ENCODE data around the gene ATP5F1E. TPM values are rescaled to one million over a fixed set of nuclear protein-coding genes. Genes with fewer than 3 reads are reported as not detected.
"Not testable (repeated sequence)": the region's sequence is repeated elsewhere in the genome, so short reads cannot be mapped to it uniquely, and the experiment has no call there.

Gene ATP5F1E
- total RNA-seq, 2 donors from 2014 or later: 58.3 to 74.7 TPM

DNA sequence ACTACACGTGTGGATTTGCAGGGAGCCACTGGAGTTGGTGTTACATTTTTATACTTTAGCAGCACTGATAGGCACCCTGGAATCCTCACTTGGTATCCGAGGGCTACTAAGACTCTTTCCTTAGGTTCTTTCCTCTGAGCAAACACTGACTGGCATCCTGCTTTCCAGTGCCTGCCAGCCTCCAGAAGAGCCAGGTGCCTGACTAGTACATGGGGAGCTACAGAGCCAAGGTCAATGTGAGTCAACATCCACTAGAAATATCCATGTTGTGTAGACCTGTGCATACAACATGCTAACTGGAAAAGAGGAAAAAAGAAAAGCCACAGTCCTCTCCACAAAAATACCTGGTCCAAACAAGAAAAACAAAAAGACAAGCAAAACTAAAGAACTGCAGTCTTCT is 7.0 kb downstream of the ATP5F1E start:
- no peak for DNase-seq (ENCODE audit: low spot score)
- intact Hi-C loops (cut with DNase I): no loop called here

DNA sequence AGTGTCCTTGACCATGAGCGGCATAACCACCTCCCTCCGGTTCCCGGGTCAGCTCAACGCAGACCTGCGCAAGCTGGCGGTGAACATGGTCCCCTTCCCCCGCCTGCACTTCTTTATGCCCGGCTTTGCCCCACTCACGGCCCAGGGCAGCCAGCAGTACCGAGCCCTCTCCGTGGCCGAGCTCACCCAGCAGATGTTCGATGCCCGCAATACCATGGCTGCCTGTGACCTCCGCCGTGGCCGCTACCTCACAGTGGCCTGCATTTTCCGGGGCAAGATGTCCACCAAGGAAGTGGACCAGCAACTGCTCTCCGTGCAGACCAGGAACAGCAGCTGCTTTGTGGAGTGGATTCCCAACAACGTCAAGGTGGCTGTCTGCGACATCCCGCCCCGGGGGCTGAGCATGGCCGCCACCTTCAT is 8.0 kb downstream of the ATP5F1E start:
- intact Hi-C loops (cut with DNase I): no loop called here
- peak; percentile 73 for DNase-seq (ENCODE audit: low spot score)

DNA sequence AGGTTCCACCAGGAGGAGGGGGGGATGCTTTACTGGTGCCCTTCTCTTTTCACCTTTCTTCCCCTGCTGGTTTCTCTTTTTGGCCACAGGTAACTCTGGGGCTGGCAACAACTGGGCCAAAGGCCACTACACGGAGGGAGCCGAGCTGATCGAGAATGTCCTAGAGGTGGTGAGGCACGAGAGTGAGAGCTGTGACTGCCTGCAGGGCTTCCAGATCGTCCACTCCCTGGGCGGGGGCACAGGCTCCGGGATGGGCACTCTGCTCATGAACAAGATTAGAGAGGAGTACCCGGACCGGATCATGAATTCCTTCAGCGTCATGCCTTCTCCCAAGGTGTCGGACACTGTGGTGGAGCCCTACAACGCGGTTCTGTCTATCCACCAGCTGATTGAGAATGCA is 8.5 kb downstream of the ATP5F1E start:
- intact Hi-C loops (cut with DNase I): no loop called here
- DNase-seq (ENCODE audit: low spot score): no peak

DNA sequence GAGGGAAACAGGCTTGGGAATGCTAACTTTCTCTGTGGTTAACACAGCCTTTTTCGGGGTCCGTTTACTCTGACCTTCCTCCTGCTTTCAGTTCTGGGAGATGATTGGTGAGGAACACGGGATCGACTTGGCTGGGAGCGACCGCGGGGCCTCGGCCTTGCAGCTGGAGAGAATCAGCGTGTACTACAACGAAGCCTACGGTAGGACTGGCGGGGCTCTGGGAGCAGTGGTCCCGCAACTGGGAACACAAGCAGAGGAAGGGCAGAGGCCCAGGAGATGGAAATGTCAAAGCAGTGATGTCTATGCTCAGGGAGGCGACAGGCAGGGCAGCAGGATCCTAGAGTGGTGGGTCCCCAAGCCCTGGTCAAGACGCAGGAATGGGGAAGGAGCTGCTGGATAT is 9.4 kb downstream of the ATP5F1E start:
- peak; percentile 54 for DNase-seq (ENCODE audit: low spot score)
- intact Hi-C loops (cut with DNase I): no loop called here

DNA sequence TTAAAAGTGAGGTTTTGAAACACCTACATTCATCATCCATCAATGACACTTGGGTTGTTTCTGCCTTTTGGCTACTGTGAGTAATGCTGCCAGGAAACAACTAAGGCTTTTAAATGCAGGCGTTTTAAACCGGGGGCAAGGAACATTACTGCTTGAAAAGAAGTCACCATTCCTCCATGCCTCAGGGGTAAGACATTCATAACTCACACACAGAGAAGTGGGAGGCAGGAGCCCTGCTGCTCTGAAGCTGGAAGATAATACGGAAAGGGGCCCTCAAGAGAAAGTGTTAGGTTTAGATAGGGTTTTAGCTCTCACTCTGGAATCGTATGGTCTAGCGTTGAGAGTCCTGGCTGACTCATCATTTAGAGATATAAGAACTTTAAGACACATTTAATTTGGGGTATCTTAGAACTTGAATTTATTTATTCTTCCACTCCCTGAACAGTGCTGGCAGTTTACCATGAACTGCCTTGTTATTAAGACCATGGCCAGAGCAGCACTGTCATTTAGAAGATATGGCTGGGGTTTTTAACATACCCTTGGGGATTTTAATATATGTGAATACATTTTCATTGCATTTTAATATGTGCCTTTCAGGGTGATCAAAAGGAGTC is 11.1 kb downstream of the ATP5F1E start:
- no peak for DNase-seq (ENCODE audit: low spot score)
- intact Hi-C loops (cut with DNase I): no loop called here

DNA sequence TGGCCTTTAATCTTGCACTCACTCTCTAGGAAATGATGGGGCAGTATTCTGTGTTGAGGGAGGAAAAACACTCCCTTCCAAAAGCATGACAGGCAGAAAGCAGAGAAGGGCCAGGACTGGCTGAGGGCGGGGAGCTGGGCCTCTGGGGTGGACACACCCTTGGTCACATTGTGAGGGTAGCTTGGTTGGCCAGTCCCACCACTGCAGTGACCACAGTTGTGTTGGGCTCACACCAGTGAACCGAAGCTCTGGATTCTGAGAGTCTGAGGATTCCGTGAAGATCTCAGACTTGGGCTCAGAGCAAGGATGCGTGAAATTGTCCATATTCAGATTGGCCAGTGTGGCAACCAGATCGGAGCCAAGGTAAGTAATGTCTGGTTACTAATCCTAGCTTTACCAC is 12.9 kb downstream of the ATP5F1E start, which contains the start of gene TUBB1:
TSS of gene TUBB1 (plus strand) at position 213 of the 400 bp plus-strand sequence. CDS start at position 307, 94 bp downstream.
- intact Hi-C loops (cut with DNase I): no loop called here
- DNase-seq (ENCODE audit: low spot score): no peak

DNA sequence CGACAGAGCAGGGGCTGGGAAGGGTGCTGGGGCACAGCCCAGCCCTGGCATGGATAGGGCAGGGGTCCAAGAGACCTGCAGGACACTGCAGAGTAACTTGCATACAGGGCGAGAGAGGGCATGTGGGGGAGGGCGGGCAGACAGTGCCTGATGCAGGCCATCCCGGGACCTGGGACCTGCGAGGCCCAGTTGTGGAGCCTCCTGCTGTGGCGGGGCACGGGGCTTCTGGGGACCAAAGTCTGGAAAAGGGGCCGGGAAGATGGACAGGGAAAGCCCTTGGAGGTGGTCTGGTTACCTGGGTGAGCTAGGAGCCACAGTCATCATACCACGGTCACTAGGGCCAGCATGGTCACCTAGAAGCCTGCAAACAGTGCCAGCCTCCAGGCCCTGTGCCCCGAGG is 13.3 kb downstream of the ATP5F1E start:
- intact Hi-C loops (cut with DNase I): no loop called here
- DNase-seq (ENCODE audit: low spot score): peak; percentile 62

DNA sequence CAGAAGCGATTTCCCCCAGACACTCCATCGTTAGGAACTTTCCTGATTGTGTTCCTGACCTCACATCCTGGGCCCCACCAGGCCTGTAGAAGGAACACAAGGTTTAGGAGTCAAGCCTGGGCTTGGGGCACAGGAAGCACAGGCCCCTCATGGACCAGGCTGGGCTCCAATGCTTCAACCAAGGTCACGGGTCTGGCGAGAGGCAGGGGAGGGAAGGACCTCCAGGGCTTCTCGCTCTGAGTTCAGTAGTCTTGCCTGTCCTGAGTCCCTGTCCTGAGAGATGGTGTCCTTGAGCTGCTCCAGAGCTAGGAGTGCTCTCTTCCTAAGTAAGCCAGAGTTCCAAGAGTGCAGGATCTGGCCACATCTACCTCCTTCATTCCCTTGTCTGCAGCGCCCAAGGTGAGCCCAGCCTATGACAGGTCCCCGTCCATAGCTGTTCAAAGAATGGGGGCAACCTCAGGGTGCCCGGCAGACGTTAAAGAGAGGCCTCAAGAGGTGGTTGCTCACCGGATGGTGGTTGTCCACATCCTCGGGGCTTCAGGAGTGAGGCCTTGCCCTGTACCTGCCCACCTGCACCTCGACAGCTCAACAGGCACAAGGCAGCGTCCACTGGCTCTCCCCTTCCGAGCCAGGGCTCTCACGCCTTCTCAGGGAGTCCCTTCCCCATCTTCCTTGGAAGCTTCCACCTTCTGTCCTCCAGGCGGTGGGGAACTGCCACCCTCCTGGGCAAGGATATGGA is 14.5 kb downstream of the ATP5F1E start:
- intact Hi-C loops (cut with DNase I): no loop called here
- DNase-seq (ENCODE audit: low spot score): peak; percentile 53

DNA sequence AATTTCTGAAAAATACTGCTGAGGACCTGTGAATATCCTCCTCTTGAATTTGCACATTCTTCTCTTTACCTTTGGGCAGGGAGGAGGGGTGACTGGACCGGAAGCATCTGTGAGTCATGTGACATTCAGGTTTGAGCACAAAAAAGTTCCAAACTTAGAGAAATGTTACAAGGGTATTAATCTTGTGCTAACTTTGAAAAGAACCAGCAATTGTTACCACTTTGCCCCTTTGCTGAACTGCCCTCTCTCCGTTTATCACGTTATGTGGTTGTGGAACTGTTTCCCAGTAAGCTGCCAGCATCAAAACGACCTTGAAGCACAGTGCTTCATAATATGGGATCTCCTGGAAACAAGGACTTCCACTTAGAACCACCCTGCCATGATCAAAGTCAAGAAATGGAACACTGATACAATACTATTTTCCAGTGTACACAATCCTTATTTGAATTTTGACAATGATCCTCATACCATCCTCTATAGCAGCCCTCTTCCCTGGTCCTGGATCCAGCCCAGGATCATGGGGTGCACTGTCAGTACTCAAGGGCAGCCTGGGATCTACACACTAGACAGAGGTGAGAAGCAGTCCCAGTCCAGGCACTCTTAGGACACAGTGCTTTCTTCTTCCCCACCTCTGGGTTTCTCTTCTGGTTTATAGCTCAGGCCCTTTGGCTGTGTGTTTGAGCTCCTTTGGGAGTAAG is 15.2 kb downstream of the ATP5F1E start:
- intact Hi-C loops (cut with DNase I): no loop called here
- no peak for DNase-seq (ENCODE audit: low spot score)

DNA sequence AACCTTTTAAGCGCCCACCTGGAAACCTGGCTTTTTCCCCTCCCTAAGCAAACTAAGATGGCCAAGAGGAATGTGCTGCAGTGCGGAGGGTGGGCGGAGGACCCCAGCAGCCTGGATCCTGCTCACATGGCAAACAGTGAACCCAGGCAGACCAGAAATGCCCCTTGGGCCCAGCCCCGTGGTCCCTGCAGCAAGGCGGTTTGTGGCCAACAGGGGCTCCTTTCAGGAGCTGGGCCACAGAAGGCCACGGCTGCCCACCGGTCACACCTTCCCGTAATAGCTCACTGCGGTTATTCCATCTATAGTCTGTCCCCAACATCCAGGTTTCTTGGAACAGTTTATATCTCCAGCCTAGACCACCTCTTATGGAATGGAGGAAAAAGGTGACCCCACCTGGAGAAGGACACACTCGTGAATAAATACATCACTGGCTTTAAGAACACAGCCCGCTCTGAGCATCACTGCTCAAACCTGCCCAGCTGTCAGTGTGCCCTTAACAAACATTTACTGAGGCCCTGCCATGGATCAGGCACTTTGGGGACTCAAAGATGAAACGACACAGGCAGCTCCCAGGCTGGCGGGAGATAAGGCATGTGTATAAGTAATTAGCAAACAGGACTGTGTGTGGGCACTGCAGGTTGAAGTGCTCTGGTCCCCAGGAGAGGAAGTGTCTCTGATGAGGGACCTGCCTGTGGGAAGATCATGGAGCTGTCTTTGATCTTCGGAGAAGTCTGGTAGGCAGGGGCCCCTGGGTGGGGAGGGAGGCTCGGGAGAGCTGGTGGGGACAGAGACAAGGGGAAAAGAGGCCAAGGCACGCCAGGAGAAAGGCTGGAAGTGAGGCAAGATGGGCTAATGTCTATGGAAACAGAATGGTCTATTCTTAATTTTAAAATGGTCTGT is 16.1 kb downstream of the ATP5F1E start:
- no peak for DNase-seq (ENCODE audit: low spot score)
- intact Hi-C loops (cut with DNase I): no loop called here

DNA sequence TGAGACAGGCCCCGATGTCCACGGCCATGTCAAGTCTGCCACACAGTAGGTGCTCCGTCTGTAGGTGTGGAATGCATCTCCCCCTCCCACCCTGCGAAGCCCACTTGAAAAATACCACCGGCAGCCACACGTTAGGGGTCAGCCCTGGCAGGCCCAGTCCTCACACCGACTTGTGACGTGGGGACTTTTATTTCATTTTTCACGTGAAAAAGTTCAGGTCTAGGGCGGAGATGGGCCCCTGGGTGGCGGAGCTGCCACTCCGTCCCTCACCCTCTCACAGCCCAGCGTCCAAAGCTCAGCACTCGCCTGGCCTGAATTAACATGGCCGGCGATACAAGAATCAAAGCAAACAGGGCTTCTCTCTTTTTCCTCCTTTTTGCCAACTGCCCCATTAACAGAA is 16.7 kb downstream of the ATP5F1E start:
- DNase-seq (ENCODE audit: low spot score): no peak
- intact Hi-C loops (cut with DNase I): no loop called here

DNA sequence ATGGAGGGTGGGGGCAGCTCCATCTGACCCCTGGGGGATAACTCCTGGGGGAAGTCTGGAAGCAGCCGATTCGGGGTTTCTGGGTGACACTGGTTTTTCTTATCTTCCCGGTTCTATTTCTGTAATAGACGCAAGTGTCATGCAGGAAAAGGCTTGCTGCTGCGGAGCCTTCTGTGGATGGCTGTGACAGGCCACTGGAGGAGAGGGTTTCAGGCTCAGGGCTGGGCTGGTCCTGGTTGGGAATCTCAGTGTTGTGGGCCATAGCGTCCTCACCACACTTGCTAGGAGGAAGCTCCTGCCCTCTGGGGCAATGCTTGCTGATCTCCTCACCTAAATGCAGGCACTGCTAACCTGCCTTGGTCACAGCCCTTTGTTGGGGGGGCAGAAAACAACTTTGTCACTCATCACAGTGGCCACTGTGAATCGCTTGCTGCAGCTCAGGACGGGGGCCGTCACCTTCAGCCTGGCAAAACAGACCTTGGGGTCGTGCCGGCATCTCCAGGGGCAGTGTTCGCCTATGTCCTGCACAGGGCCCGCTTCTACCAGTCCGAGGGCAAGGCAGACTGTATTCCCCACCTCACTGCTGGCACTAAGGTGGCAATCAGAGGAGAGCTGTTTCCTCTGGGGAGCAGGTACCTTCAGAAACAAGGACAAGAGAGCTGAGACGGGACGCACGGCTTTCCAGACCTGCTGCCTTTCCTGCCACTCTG is 17.3 kb downstream of the ATP5F1E start:
- intact Hi-C loops (cut with DNase I): no loop called here
- no peak for DNase-seq (ENCODE audit: low spot score)

DNA sequence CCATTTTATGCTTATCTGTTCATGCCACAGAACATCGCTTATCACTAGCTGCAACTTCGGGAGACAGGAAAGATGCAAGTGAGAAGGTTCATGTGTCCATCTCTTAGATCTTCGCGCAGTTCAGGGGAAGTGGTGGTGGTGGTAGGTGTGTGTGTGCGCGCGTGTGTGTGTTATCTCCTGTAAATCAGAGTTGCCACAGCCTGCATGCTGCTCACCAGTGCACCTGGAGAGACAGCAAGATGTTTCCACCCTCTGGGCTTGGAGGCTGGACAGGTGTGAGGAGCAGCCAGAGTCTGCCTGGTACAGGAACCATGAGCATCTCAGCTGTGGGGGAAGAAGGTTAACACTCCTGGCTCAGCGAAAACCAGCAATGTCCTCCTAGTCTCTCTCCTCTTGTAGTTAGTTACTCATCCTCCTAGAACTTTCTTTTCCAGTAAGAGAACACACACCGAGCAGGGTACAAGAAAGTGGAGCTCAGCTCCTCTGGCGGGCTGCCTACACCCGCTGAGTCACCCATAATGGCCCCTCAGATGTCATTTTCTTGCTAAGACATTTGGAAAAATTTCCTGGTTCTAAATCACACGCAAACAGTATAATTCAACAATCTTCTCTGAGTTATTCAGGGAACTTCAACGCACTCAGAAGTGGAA is 18.1 kb downstream of the ATP5F1E start:
- peak; percentile 76 for DNase-seq (ENCODE audit: low spot score)
- intact Hi-C loops (cut with DNase I): no loop called here

DNA sequence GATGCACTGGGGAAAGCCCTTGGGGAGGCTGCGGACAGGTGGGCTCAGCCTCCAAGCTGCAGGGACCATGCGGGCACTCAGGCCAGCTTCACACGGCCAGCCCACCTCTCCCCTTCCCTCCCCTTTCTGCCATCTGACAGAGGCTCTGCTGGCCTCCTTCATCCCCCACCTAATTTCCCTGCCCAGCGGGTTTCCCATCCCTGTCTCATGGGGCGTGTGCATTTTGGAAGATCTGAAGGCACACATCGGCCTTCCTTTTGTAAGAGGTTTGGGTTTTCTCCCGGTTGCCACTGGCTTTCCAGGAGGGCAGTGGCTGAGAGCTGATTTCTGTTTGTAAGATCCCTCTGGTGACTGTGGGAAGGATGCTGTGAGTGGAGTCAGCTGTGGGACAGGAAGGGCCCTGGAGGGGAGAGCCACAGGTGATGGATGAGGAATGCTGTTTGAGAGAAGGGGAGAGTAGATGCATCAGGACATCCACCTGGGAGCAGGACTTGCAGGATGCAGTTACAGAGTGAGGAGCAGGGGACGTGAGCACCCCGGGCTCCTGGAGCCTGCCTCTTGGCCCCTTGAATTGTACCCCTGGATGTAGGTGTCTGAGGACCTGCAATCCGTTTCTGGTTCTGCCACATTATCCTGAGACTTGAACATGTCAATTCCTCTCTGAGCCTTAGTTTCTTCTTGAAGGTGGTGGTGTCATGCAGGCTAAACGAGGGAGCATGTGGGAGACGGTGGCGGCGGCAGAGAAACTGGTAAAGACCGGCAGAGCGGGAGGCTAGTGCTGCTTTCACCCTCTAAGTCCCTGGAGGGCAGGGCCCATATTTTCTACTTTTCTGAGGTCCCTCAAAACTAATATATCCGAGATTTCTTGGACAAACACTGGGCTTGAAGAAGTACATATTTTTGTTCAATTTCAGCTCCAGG is 18.8 kb downstream of the ATP5F1E start:
- intact Hi-C loops (cut with DNase I): no loop called here
- peak; percentile 60 for DNase-seq (ENCODE audit: low spot score)

DNA sequence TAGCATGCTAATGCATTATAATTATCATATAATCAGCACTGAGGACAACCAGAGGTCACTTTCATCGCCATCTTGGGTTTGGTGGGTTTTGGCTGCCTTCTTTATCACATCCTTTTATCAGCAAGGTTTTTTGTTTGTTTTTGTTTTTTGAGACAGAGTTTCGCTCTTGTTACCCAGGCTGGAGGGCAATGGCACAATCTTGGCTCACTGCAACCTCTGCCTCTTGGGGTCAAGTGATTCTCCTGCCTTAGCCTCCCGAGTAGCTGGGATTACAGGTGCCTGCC is 20.3 kb downstream of the ATP5F1E start:
- DNase-seq (ENCODE audit: low spot score); intact Hi-C loops (cut with DNase I): not testable (repeated sequence)

DNA sequence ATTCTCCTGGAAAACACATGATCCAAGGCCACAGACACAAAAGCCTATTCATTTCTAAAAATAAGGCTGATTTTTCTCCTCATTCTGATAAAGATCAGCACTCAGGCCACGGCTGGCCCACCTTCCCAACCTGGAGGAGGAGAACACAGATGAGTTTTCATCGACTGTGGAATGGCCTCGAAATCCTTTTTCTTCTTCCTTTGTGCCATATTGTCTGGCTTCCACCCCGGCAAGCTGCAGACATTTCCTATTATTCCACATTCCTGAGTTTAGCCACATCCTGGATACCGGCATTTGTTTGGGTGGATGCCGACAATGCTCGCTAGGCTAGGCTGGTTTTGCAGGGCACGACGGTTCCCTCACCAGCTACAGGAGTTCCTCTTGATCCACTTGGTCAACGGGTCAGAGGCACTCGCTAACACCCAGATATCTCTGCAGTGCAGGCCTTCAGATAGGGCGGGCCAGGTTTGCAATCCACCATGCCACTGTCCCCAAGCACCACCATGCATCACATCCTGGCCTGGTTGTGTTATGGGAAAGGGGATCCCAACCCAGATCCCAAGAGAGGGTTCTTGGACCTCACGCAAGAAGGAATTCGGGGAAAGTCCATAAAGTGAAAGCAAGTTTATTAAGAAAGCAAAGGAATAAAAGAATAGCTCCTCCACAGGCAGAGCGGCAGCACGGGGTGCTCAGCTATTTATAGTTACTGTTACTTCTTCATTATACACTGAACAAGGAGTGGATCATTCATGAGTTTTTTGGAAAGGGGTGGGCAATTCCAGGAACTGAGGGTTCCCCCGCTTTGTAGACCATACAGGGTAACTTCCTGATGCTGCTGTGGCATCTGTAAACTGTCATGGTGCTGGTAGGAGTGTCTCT is 20.9 kb downstream of the ATP5F1E start:
- intact Hi-C loops (cut with DNase I): no loop called here
- DNase-seq (ENCODE audit: low spot score): peak; percentile 80

All from posterior vena cava (tissue), 2 donors.